Epithelial cell of proximal tubule (primary cell): Measurements from ENCODE around the gene GINS2. TPM values are rescaled to one million over a fixed set of nuclear protein-coding genes. Genes with fewer than 3 reads are reported as not detected.

Experiments
- DNase-seq: peaks from one replicate; pipeline ENCODE4 v3.0.0-alpha.2; 2011; ENCODE audit warnings: low read depth
- H3K4me3 ChIP-seq: 2 replicates; pipeline ENCODE4 v1.5.1; 2011; ENCODE audit warnings: low read depth, mild to moderate bottlenecking, low read length
- CTCF ChIP-seq: conservative IDR thresholded peaks from 2 replicates; pipeline ENCODE4 v1.5.1; 2012; ENCODE audit warnings: low read depth, mild to moderate bottlenecking, low read length
- total RNA-seq: library from RNA; depleted of rRNA; stranded (reverse); fragments of >200 nt; gene quantifications from 2 replicates; pipeline ENCODE4 v1.2.3, GENCODE V29; 2015

GINS2 gene
- total RNA-seq, 1 donor from 2014 or later, result 40.2 TPM

- no peak for TF ChIP-seq CTCF
Observed at GRCh38 chr16:85633438-85633743, 55.4 kb downstream of the GINS2 start.

DNA sequence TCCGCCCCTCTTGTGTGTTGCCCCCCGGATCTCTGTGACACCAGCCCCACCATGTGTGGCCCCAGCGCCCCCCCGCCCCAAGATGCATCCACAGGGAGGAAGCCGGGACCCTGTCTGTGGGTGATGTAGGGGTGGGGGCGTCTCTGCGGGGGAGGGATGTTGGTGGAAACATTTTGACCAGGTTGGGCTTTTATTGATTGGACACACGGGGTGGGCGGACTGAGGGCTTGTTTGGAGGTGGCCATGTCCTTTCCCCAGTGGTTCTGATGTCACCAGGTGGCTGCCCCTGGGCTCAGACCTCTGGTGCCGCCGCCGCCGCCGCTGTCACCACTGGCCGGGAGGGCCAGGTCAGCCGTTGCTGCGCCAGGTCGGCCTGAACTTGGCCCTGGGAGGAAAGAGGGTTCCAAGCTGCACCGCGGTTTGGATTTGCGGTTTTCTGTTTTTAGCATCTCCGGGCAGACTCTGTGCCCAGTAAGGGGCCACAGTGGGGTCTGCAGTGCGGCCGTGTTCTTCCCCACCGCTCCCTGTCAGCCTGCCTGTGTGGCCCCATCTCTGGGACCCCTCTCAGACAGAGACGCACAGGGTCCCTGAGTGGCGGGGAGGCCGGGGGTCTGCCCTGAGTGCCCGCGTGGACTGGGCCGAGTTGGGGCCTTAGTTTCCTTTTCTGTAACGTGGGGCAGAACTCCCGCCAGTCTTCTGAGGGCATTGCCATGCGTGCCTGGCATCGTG is 55.9 kb downstream of the GINS2 start:
- no peak for DNase-seq
- no peak for TF ChIP-seq CTCF
- H3K4me3 ChIP-seq, result no peak overlapping the region

More at GRCh38 chr16:85633438-85633743, 55.4 kb downstream of the GINS2 start:
- no peak for DNase-seq
- H3K4me3 ChIP-seq, result no peak overlapping the region

DNA sequence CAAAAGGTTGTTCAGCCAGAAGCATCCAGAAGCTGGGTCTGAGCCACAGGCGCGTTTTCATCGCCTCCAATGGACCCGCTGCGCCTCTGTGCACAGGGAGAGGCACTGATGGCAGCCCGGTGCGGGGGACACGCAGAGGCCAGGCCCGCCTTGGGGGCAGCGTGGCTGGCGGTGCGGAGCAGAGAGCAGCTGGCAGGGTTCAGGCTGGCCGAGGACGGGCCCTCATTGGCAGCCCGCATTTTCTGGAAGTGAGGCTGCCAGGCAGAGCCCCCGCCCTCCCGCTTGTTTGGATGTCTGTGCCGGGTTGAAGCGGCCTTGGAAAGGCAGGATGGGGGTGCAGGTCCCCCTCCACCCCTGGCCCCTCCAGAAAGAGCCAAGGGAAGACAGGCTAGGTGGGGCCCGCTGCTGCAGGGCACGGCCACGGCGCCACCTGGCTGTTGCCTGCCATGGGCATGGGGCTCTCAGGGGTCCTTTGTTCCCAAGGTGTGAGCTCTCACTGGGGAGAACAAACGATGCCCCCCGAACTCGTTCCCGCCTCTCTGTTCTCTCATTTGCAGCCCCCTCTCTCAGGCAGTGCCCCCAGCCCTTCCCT is 56.9 kb downstream of the GINS2 start:
- DNase-seq, result no peak
- TF ChIP-seq CTCF, result no peak
- H3K4me3 ChIP-seq, result no peak overlapping the region

- TF ChIP-seq CTCF, result no peak
- no peak for DNase-seq
- no peak overlapping the region for H3K4me3 ChIP-seq
Observed at GRCh38 chr16:85631230-85631629, 57.5 kb downstream of the GINS2 start.

GRCh38 chr16:85629853-85630252 is 58.9 kb downstream of the GINS2 start:
- TF ChIP-seq CTCF, result no peak
- DNase-seq, result no peak
- no peak overlapping the region for H3K4me3 ChIP-seq

GRCh38 chr16:85629326-85629725 is 59.4 kb downstream of the GINS2 start:
- TF ChIP-seq CTCF, result no peak
- no peak for DNase-seq
- H3K4me3 ChIP-seq, result no peak overlapping the region

DNA sequence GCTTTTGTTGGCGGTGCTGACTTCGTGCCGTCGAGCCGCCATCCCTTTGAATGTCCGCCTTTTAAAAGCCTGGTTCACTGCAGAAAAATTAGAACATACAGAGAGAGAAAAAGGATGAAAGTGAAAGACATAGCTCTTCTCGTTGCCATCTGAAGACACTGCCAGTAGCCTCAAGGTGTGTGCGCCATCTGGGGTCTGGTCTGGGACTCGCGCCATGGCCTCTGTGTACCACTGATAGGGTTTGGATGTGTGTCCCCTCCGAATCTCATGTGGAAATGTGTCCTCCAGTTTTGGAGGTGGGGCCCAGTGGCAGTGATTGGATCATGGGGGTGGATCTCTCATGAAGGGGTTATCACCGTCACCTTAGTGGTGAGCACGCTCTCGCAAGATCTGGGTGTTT is 60.1 kb downstream of the GINS2 start:
- TF ChIP-seq CTCF, result no peak
- DNase-seq, result no peak
- H3K4me3 ChIP-seq, result no peak overlapping the region
